Measurements from ENCODE around the gene EFNA3. TPM values are rescaled to one million over a fixed set of nuclear protein-coding genes. Genes with fewer than 3 reads are reported as not detected.

EFNA3 gene
- total and polyA plus RNA-seq, 9 of the 15 experiments (the other 6 are each of a cell fraction or from before 2014, with no cell fraction given): 0.59 to 7.9 (median 4.7) TPM

DNA sequence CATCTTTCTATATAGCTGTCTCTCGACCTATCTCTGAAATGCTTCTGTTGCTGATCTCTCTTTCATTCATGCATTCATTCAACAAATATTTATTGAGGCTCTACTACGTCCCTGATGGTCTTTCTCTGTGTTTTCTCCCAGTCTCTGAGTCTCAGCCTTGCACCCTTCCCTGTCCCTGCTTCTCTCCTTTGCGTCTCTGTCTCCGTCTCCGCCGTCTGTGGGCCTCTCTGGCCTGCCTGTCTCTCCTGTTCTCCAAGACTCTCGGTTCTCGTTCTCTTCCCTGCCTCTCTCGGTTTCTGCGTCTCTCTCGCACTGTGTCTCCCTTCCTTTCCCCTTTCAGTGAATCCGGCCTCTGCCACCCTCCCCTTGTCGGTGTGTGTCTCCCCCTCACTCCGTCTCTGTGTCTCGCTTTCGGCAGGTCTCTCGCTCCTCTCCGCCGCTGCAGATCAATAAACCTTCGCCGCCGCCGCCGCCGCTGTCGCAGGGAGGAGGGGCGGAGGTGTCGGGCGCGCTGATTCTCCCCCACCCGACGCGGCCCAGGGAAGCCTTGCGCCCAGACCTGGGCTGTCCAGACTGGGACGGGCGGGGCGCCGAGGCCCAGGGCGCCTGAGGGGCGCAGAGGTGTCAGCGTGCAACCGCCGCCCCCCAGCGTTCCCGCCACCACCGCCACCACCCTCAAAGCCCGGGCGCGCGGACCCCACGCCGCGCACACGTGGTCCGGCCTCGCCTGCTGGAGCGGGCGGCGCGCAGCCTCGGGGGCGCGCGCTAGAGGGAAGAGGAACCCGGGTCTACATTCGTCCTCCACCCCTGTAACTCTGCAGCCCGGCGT, 3.0 kb downstream of the EFNA3 start (continued):
- TF ChIP-seq, protein P1, sequence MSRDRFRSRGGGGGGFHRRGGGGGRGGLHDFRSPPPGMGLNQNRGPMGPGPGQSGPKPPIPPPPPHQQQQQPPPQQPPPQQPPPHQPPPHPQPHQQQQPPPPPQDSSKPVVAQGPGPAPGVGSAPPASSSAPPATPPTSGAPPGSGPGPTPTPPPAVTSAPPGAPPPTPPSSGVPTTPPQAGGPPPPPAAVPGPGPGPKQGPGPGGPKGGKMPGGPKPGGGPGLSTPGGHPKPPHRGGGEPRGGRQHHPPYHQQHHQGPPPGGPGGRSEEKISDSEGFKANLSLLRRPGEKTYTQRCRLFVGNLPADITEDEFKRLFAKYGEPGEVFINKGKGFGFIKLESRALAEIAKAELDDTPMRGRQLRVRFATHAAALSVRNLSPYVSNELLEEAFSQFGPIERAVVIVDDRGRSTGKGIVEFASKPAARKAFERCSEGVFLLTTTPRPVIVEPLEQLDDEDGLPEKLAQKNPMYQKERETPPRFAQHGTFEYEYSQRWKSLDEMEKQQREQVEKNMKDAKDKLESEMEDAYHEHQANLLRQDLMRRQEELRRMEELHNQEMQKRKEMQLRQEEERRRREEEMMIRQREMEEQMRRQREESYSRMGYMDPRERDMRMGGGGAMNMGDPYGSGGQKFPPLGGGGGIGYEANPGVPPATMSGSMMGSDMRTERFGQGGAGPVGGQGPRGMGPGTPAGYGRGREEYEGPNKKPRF (IDR thresholded peaks at IDR 0.05; ENCODE audit: low read depth, low read length): no peak
- TF ChIP-seq MEF2A (IDR thresholded peaks at IDR 0.05; ENCODE audit: control insufficient read depth, low read depth, low read length) (no peak), ETV5 (CRISPR knock-in tag; IDR thresholded peaks at IDR 0.05; ENCODE audit: low read depth) (no peak), SRF (CRISPR knock-in tag; IDR thresholded peaks at IDR 0.05) (no peak), GTF2A2 (tag; IDR thresholded peaks at IDR 0.05) (no peak), RFX5 (IDR thresholded peaks at IDR 0.05; ENCODE audit: low read depth, low read length) (no peak), ARHGAP35 (IDR thresholded peaks at IDR 0.05; ENCODE audit: partially characterized antibody) (peak; percentile 65), JUND (IDR thresholded peaks at IDR 0.05; ENCODE audit: borderline replicate concordance, low read depth, low read length) (no peak), JUND (tag; IDR thresholded peaks at IDR 0.05; ENCODE audit: borderline replicate concordance, low read depth, low read length) (no peak), ZFP1 (CRISPR knock-in tag; IDR thresholded peaks at IDR 0.05) (no peak), WHSC1 (IDR thresholded peaks at IDR 0.05; ENCODE audit: low read length) (no peak), HBP1 (CRISPR knock-in tag; IDR thresholded peaks at IDR 0.05) (0 out of 2 replicates have a peak, but pooled peaks have one; percentile 28), ZNF592 (IDR thresholded peaks at IDR 0.05) (no peak), CBX2 (IDR thresholded peaks at IDR 0.05; ENCODE audit: insufficient read depth, low read length, poor library complexity, severe bottlenecking) (no peak), KAT2B (IDR thresholded peaks at IDR 0.05; ENCODE audit: low read depth, low read length) (no peak), FOXP1 (CRISPR knock-in tag; IDR thresholded peaks at IDR 0.05) (no peak), XRCC3 (IDR thresholded peaks at IDR 0.05) (no peak), FOXK2 (conservative IDR thresholded peaks at IDR 0.05 in 1 of 2, IDR thresholded peaks at IDR 0.05 in 1 of 2; ENCODE audit: low read depth in 2 of 2) (no peak), ZNF134 (CRISPR knock-in tag; conservative IDR thresholded peaks at IDR 0.05) (no peak)
